Cardiac muscle cell (in vitro differentiated cells and primary cell): ENCODE data around the gene TRMT13. TPM values are rescaled to one million over a fixed set of nuclear protein-coding genes. Genes with fewer than 3 reads are reported as not detected.

Experiments
- DNase-seq, 2 donors: peaks; one replicate each; pipeline versions ENCODE4 v3.0.0 to v3.0.0-alpha.2; 2010 to 2017; ENCODE audit warnings: low read depth in 1 of 2, low spot score in 1 of 2
- H3K27ac ChIP-seq: fragments of 200-600 bp; sonication (generic); 2 replicates; pipeline ENCODE4 v1.5.1; 2016
- H3K27me3 ChIP-seq: fragments of 200-600 bp; sonication (generic); 2 replicates; pipeline ENCODE4 v1.6.0; 2016; ENCODE audit warnings: control low read depth
- H3K36me3 ChIP-seq: fragments of 200-600 bp; sonication (generic); 2 replicates; pipeline ENCODE4 v1.5.1; 2016; ENCODE audit warnings: control low read depth
- H3K4me1 ChIP-seq: fragments of 200-600 bp; sonication (generic); 2 replicates; pipeline ENCODE4 v1.8.1; 2017; ENCODE audit warnings: low read depth, mild to moderate bottlenecking, mixed run types
- H3K4me3 ChIP-seq: fragments of 200-600 bp; sonication (generic); 2 replicates; pipeline ENCODE4 v1.5.1; 2016; ENCODE audit warnings: mild to moderate bottlenecking
- H3K9me3 ChIP-seq: fragments of 200-600 bp; sonication (generic); 2 replicates; pipeline ENCODE4 v1.5.1; 2017; ENCODE audit warnings: low read depth, mild to moderate bottlenecking, control low read depth
- CTCF ChIP-seq: IDR thresholded peaks from 2 replicates; pipeline ENCODE4 v1.5.1; 2012; ENCODE audit warnings: low read depth, mild to moderate bottlenecking, low read length
- polyA plus RNA-seq: library from polyadenylated mRNA; unstranded; fragments of >200 nt; fragmentation: Nextera tagmentation; extraction: Ambion mirVana; gene quantifications from 2 replicates; pipeline ENCODE4 v1.2.1, GENCODE V29; 2016
- total RNA-seq: library from RNA; depleted of rRNA; stranded (reverse); fragments of >200 nt; gene quantifications from 2 replicates; pipeline ENCODE4 v1.2.3, GENCODE V29; 2016

Gene TRMT13
- total and polyA plus RNA-seq, 2 experiments from 2014 or later = 15.0 to 15.8 TPM

GRCh38 chr1:100130552-100131077 is 2.3 kb upstream of the TRMT13 start:
- Histone ChIP-seq H3K36me3 (no peaks in the 10 kb centered on the region), H3K4me1 (peaks cover 8% of the 10 kb centered on the region), H3K4me3 (no peak overlapping the region), H3K27me3 (no peaks in the 10 kb centered on the region), H3K27ac (no peak overlapping the region), H3K9me3 (no peaks in the 10 kb centered on the region)
- DNase-seq = peak in 1 of 2 donors; percentile 14
- no peak for TF ChIP-seq CTCF

- Histone ChIP-seq H3K36me3 (no peaks in the 10 kb centered on the region), H3K4me3 (peak overlapping the region; percentile 78), H3K9me3 (no peaks in the 10 kb centered on the region), H3K4me1 (peaks cover 8% of the 10 kb centered on the region), H3K27me3 (no peaks in the 10 kb centered on the region), H3K27ac (no peak overlapping the region)
- DNase-seq = no peak
- no peak for TF ChIP-seq CTCF
These were observed 1.3 kb upstream of the TRMT13 start for GRCh38 chr1:100131623-100132022.

- TF ChIP-seq CTCF = no peak
- no peak overlapping the region for H3K27ac ChIP-seq
- no peak overlapping the region for H3K4me3 ChIP-seq
- peak in 1 of 2 donors; percentile 4 for DNase-seq
- peaks cover 32% of the 10 kb centered on the region for H3K36me3 ChIP-seq
- H3K27me3 ChIP-seq = no peaks in the 10 kb centered on the region
- no peaks in the 10 kb centered on the region for H3K9me3 ChIP-seq
- peaks cover 8% of the 10 kb centered on the region for H3K4me1 ChIP-seq
These were observed 1.9 kb downstream of the TRMT13 start for GRCh38 chr1:100134872-100135271.

GRCh38 chr1:100137602-100138001 is 4.6 kb downstream of the TRMT13 start:
- H3K27me3 ChIP-seq = no peaks in the 10 kb centered on the region
- DNase-seq = no peak
- peaks cover 50% of the 10 kb centered on the region for H3K36me3 ChIP-seq
- TF ChIP-seq CTCF = no peak
- no peak overlapping the region for H3K4me3 ChIP-seq
- H3K27ac ChIP-seq = no peak overlapping the region
- no peaks in the 10 kb centered on the region for H3K9me3 ChIP-seq
- H3K4me1 ChIP-seq = peaks cover 14% of the 10 kb centered on the region

GRCh38 chr1:100141192-100141591 is 8.2 kb downstream of the TRMT13 start:
- H3K9me3 ChIP-seq = no peaks in the 10 kb centered on the region
- H3K27ac ChIP-seq = no peak overlapping the region
- H3K27me3 ChIP-seq = no peaks in the 10 kb centered on the region
- DNase-seq = no peak
- H3K4me3 ChIP-seq = no peak overlapping the region
- TF ChIP-seq CTCF = no peak
- H3K36me3 ChIP-seq = peaks cover 74% of the 10 kb centered on the region
- H3K4me1 ChIP-seq = peaks cover 7% of the 10 kb centered on the region
